Measurements from ENCODE around the gene RFT1.

DNA sequence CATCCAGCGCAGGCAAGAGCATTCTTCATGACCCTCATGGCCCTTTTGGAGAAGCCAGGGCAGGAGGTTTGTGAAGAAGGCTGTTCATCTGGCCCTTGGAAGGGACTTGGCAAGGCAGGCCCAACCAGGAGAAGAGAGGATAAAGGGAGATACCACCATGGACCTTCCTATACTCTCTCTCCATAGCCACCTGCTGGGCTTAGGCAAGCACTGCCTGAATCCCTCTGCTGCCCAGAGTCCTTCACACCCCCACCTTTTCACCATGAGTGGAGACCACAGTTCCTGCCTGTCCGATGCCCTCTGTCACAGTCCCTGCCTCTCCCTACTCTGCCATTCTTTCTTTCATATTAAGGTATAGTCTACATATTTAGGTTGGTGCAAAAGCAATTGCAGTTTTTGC lies 73.8 kb downstream of the RFT1 start:
- TF ChIP-seq ZHX1 (CRISPR knock-in tag; IDR thresholded peaks at IDR 0.05; ENCODE audit: low read depth) (no peak), ZNF143 (CRISPR knock-in tag; IDR thresholded peaks at IDR 0.05) (no peak), PHF21A (CRISPR knock-in tag; IDR thresholded peaks at IDR 0.05) (no peak), RFX5 (IDR thresholded peaks at IDR 0.05; ENCODE audit: low read depth, low read length) (no peak), ZMYM3 (CRISPR knock-in tag; IDR thresholded peaks at IDR 0.05) (no peak), CBFB (CRISPR knock-in tag; IDR thresholded peaks at IDR 0.05) (no peak), GABPA (IDR thresholded peaks at IDR 0.05; ENCODE audit: low read depth, low read length) (no peak), GABPA (CRISPR knock-in tag; IDR thresholded peaks at IDR 0.05; ENCODE audit: low read depth) (no peak), KDM5A (IDR thresholded peaks at IDR 0.05; ENCODE audit: borderline replicate concordance, low read length) (no peak), ATF1 (CRISPR knock-in tag; IDR thresholded peaks at IDR 0.05) (no peak)
